ENCODE measurements around the gene ERG. TPM values are rescaled to one million over a fixed set of nuclear protein-coding genes. Genes with fewer than 3 reads are reported as not detected.

Gene ERG
- total RNA-seq, 1 donor from 2014 or later = not detected

DNA sequence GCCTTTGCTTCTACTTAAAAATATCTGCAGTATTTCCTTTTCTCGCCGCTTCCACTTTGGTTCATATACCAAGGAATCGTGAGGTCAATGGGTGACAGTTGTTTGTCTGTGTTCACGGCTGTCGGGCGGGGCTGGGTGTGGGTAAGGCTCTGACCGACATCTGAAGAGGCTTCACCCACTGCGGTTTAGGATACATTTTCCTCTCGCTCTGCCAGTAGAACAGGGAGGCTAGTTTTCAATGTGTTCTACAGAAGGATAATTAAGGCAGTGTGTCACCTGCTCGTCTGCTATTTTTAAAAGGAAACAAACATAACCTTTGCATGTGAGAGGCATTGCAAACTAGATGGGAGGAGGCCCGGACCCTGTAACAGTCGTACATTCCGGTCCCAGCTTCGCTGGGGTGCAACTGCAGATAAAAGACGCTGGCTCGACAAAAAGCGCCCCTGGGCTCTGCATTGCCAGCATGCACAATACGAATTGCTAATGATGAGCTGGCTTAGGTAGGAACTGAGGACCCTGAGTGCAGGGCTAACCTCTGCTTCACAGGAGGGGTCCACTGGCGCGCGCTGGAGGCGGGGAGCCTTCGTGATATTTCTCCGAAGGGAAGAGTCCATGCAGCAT, 8.5 kb upstream of the ERG start:
- Histone ChIP-seq H3F3A (ENCODE audit: low read depth) (no peaks in the 10 kb centered on the region), H3K9ac (no peak overlapping the region), H3K27ac (no peak overlapping the region), H3K4me2 (peak overlapping the region; percentile 21), H2AFZ (replicated peaks) (peak overlapping the region; percentile 74), H4K20me1 (ENCODE audit: low read depth) (no peaks in the 10 kb centered on the region), H3K4me1 (no peaks in the 10 kb centered on the region), H3K27me3 (no peaks in the 10 kb centered on the region), H3K79me2 (ENCODE audit: low read depth) (no peaks in the 10 kb centered on the region), H3K36me3 (no peaks in the 10 kb centered on the region), H3K9me3 (ENCODE audit: low read depth) (no peaks in the 10 kb centered on the region), H3K4me3 (no peak overlapping the region)
- TF ChIP-seq, protein P1, sequence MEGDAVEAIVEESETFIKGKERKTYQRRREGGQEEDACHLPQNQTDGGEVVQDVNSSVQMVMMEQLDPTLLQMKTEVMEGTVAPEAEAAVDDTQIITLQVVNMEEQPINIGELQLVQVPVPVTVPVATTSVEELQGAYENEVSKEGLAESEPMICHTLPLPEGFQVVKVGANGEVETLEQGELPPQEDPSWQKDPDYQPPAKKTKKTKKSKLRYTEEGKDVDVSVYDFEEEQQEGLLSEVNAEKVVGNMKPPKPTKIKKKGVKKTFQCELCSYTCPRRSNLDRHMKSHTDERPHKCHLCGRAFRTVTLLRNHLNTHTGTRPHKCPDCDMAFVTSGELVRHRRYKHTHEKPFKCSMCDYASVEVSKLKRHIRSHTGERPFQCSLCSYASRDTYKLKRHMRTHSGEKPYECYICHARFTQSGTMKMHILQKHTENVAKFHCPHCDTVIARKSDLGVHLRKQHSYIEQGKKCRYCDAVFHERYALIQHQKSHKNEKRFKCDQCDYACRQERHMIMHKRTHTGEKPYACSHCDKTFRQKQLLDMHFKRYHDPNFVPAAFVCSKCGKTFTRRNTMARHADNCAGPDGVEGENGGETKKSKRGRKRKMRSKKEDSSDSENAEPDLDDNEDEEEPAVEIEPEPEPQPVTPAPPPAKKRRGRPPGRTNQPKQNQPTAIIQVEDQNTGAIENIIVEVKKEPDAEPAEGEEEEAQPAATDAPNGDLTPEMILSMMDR (IDR thresholded peaks at IDR 0.05) = no peak
- TF ChIP-seq EZH2phosphoT487 (IDR thresholded peaks at IDR 0.05) (no peak), EZH2 (IDR thresholded peaks at IDR 0.05) (no peak)
- H3K9me3 Mint-ChIP-seq = peaks cover 2% of the 10 kb centered on the region
- H3K27me3 Mint-ChIP-seq (ENCODE audit: insufficient read depth, low read depth) = peaks cover 4% of the 10 kb centered on the region
- no peak overlapping the region for H3K27ac Mint-ChIP-seq
- H3K36me3 Mint-ChIP-seq = no peaks in the 10 kb centered on the region
- DNase-seq (ENCODE audit: low spot score) = peak; percentile 23
- H3K4me1 Mint-ChIP-seq = peaks cover 21% of the 10 kb centered on the region
- no peak overlapping the region for H3K4me3 Mint-ChIP-seq

DNA sequence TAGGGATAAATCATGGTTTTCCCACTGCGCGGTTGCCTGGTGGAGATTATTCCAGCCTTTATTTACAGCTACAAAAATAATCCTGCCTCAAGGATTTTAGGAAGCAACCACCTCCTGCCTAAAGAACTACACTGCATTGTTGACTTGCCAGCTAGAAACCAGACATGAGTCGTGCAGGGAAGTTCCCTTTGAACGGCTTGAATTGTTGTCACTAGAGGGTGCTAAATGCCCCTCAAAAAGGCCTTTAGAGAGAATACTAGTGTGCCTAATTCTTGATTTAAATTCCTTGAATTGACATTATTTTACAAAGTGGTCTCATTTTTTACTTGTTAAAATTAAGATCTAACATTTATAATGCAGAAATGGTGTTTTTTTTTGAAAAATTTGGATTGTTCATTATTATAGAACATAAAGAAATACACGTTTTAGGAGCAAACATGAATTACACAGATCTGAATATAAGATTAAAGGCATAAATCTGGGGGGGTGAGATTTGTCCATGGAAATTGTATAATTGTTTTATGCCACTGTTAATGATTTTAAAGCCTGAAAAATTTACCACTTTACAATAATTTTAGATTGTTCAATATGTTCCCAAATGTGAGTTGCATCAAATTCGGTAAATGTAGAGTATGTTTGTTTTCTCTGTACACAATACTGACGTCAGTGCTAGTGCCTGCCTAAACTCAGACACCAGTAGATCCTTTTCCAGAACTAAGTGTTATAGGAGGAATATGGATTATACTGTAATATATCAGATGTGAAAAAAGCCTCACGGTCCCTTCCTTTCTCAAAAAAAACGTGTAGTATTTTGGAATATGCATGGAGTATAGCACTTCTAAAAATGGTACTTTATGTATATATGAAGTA, 7.6 kb upstream of the ERG start:
- Mint-ChIP-seq H3K36me3 (no peaks in the 10 kb centered on the region), H3K27me3 (ENCODE audit: insufficient read depth, low read depth) (peaks cover 4% of the 10 kb centered on the region), H3K4me1 (peaks cover 21% of the 10 kb centered on the region), H3K27ac (no peak overlapping the region), H3K9me3 (peaks cover 2% of the 10 kb centered on the region), H3K4me3 (no peak overlapping the region)
- Histone ChIP-seq H3K36me3 (no peaks in the 10 kb centered on the region), H3K27me3 (no peaks in the 10 kb centered on the region), H4K20me1 (ENCODE audit: low read depth) (no peaks in the 10 kb centered on the region), H3K27ac (no peak overlapping the region), H3F3A (ENCODE audit: low read depth) (no peaks in the 10 kb centered on the region), H3K4me2 (no peak overlapping the region), H3K9me3 (ENCODE audit: low read depth) (no peaks in the 10 kb centered on the region), H3K4me1 (no peaks in the 10 kb centered on the region), H3K9ac (no peak overlapping the region), H3K79me2 (ENCODE audit: low read depth) (no peaks in the 10 kb centered on the region), H2AFZ (replicated peaks) (peak overlapping the region; percentile 48), H3K4me3 (no peak overlapping the region)
- peak; percentile 81 for DNase-seq (ENCODE audit: low spot score)
- no peak for TF ChIP-seq EZH2phosphoT487 (IDR thresholded peaks at IDR 0.05)
- TF ChIP-seq, protein P1 (IDR thresholded peaks at IDR 0.05) = peak; percentile 82
- TF ChIP-seq EZH2 (IDR thresholded peaks at IDR 0.05) = no peak

DNA sequence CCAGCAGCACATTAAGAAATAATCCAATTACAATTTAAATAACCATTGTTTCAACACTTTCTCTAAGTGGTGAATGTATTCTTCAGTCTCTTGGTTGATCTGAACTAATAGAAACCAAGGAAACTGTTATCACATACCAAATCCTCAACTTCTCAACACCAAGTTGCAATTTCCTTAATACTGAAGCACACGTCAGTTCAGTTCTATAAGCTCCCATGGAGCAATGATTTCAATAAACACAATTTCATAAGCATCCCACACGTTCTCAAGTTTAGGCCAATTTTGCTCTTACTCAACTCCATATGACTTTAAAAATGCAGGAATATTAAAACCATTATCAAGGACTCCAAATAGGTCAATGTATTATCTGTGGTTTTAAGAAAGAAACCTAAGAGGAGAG, 5.8 kb upstream of the ERG start:
- H3K4me3 ChIP-seq = no peak overlapping the region
- no peaks in the 10 kb centered on the region for H3K9me3 Mint-ChIP-seq
- H3K9ac ChIP-seq = no peak overlapping the region
- no peak overlapping the region for H3K27ac ChIP-seq
- no peaks in the 10 kb centered on the region for H3K4me1 ChIP-seq
- H3K27me3 ChIP-seq = no peaks in the 10 kb centered on the region
- no peak overlapping the region for H2AFZ ChIP-seq (replicated peaks)
- no peaks in the 10 kb centered on the region for H3K79me2 ChIP-seq (ENCODE audit: low read depth)
- H3K4me2 ChIP-seq = no peak overlapping the region
- no peaks in the 10 kb centered on the region for H4K20me1 ChIP-seq (ENCODE audit: low read depth)
- H3K27me3 Mint-ChIP-seq (ENCODE audit: insufficient read depth, low read depth) = peaks cover 4% of the 10 kb centered on the region
- no peak for DNase-seq (ENCODE audit: low spot score)
- H3K9me3 ChIP-seq (ENCODE audit: low read depth) = no peaks in the 10 kb centered on the region
- no peak overlapping the region for H3K4me3 Mint-ChIP-seq
- no peak overlapping the region for H3K27ac Mint-ChIP-seq
- no peaks in the 10 kb centered on the region for H3K36me3 Mint-ChIP-seq
- TF ChIP-seq, protein P1 (IDR thresholded peaks at IDR 0.05) = no peak
- peaks cover 26% of the 10 kb centered on the region for H3K4me1 Mint-ChIP-seq
- H3K36me3 ChIP-seq = no peaks in the 10 kb centered on the region
- H3F3A ChIP-seq (ENCODE audit: low read depth) = no peaks in the 10 kb centered on the region

All from neural progenitor cell (in vitro differentiated cells).